H7 (cell line): ENCODE measurements around the gene GRP. TPM values are rescaled to one million over a fixed set of nuclear protein-coding genes. Genes with fewer than 3 reads are reported as not detected.

Experiments used
- DNase-seq: peaks from one replicate; pipeline ENCODE4 v3.0.0; 2012
- H3K27me3 ChIP-seq: 2 replicates; pipeline ENCODE4 v1.6.0; 2011; ENCODE audit warnings: mild to moderate bottlenecking, low read length; ENCODE audit not compliant: control insufficient read depth, insufficient read depth
- H3K36me3 ChIP-seq: replicated peaks from 2 replicates; pipeline ENCODE4 v1.5.1; 2011; ENCODE audit warnings: low read length; ENCODE audit not compliant: control insufficient read depth, insufficient read depth
- H3K4me3 ChIP-seq: 2 replicates; pipeline ENCODE4 v1.5.1; 2011; ENCODE audit warnings: low read depth, mild to moderate bottlenecking, control low read depth, low read length, moderate library complexity; ENCODE audit not compliant: insufficient read depth
- total RNA-seq: library from RNA; depleted of rRNA; stranded (reverse); fragments of >200 nt; shearing (Covaris generic); gene quantifications from 2 replicates; pipeline ENCODE4 v1.2.3, GENCODE V29; 2014; rRNA removed

Gene GRP
- 0.42 TPM in 1 of 2 replicates, not detected in the other for total RNA-seq

GRCh38 chr18:59219672-59220163 lies at the start of gene GRP:
TSS of gene GRP (plus strand) at chr18:59220158. CDS start at chr18:59220266, 108 bp downstream.
- Histone ChIP-seq H3K36me3 (no peaks in the 10 kb centered on the region), H3K4me3 (peak within 1 kb of the TSS; percentile 37; the same call in 1 of the 2 replicates), H3K27me3 (peaks cover 86% of the 10 kb centered on the region)
- DNase-seq: peak; percentile 77

GRCh38 chr18:59172664-59173249 lies 47.2 kb upstream of the GRP start:
- Histone ChIP-seq H3K27me3 (no peaks in the 10 kb centered on the region), H3K36me3 (no peaks in the 10 kb centered on the region), H3K4me3 (no peak overlapping the region)
- no peak for DNase-seq

- DNase-seq: no peak
Observed at GRCh38 chr18:59177485-59177884, 42.5 kb upstream of the GRP start.

GRCh38 chr18:59180150-59180845 lies 39.7 kb upstream of the GRP start:
- Histone ChIP-seq H3K4me3 (no peak overlapping the region), H3K36me3 (no peaks in the 10 kb centered on the region), H3K27me3 (no peaks in the 10 kb centered on the region)
- DNase-seq: no peak

More at GRCh38 chr18:59177485-59177884, 42.5 kb upstream of the GRP start:
- H3K4me3 ChIP-seq: no peak overlapping the region
- no peaks in the 10 kb centered on the region for H3K36me3 ChIP-seq
- H3K27me3 ChIP-seq: no peaks in the 10 kb centered on the region

- H3K27me3 ChIP-seq: no peaks in the 10 kb centered on the region
- no peaks in the 10 kb centered on the region for H3K36me3 ChIP-seq
- no peak overlapping the region for H3K4me3 ChIP-seq
- no peak for DNase-seq
Observed at GRCh38 chr18:59182673-59183072, 37.3 kb upstream of the GRP start.

GRCh38 chr18:59189008-59189407 lies 30.9 kb upstream of the GRP start:
- Histone ChIP-seq H3K27me3 (no peaks in the 10 kb centered on the region), H3K36me3 (no peaks in the 10 kb centered on the region), H3K4me3 (no peak overlapping the region)
- DNase-seq: no peak

- Histone ChIP-seq H3K4me3 (no peak overlapping the region), H3K36me3 (no peaks in the 10 kb centered on the region), H3K27me3 (no peaks in the 10 kb centered on the region)
- no peak for DNase-seq
Observed at GRCh38 chr18:59189746-59190145, 30.2 kb upstream of the GRP start.

- no peak overlapping the region for H3K4me3 ChIP-seq
- no peaks in the 10 kb centered on the region for H3K27me3 ChIP-seq
- no peaks in the 10 kb centered on the region for H3K36me3 ChIP-seq
- no peak for DNase-seq
Observed at GRCh38 chr18:59196161-59196725, 23.7 kb upstream of the GRP start.

- DNase-seq: no peak
- Histone ChIP-seq H3K36me3 (no peaks in the 10 kb centered on the region), H3K4me3 (no peak overlapping the region), H3K27me3 (no peaks in the 10 kb centered on the region)
Observed at GRCh38 chr18:59197636-59198035, 22.3 kb upstream of the GRP start.

GRCh38 chr18:59198215-59198614 lies 21.7 kb upstream of the GRP start:
- no peak overlapping the region for H3K4me3 ChIP-seq
- no peaks in the 10 kb centered on the region for H3K36me3 ChIP-seq
- DNase-seq: no peak
- H3K27me3 ChIP-seq: no peaks in the 10 kb centered on the region

- no peaks in the 10 kb centered on the region for H3K27me3 ChIP-seq
- H3K36me3 ChIP-seq: no peaks in the 10 kb centered on the region
- H3K4me3 ChIP-seq: no peak overlapping the region
- no peak for DNase-seq
Observed at GRCh38 chr18:59200787-59201186, 19.2 kb upstream of the GRP start.

- Histone ChIP-seq H3K4me3 (no peak overlapping the region), H3K27me3 (no peaks in the 10 kb centered on the region), H3K36me3 (no peaks in the 10 kb centered on the region)
- DNase-seq: no peak
Observed at GRCh38 chr18:59202258-59202820, 17.6 kb upstream of the GRP start.

- no peak overlapping the region for H3K4me3 ChIP-seq
- no peaks in the 10 kb centered on the region for H3K36me3 ChIP-seq
- H3K27me3 ChIP-seq: no peaks in the 10 kb centered on the region
- no peak for DNase-seq
Observed at GRCh38 chr18:59207506-59207905, 12.5 kb upstream of the GRP start.

GRCh38 chr18:59208602-59209125 lies 11.3 kb upstream of the GRP start:
- DNase-seq: no peak
- H3K27me3 ChIP-seq: no peaks in the 10 kb centered on the region
- H3K4me3 ChIP-seq: no peak overlapping the region
- H3K36me3 ChIP-seq: no peaks in the 10 kb centered on the region
